Psoas muscle (tissue), 8 donors: ENCODE measurements around the gene UQCC5. TPM values are rescaled to one million over a fixed set of nuclear protein-coding genes. Genes with fewer than 3 reads are reported as not detected.

Experiments
- ATAC-seq, 4 donors: fragments of 200-7000 bp; cut with Tn5 transposase; one replicate each; pipeline ENCODE4 v1.9.1; 2020; ENCODE audit warnings: moderate library complexity in 3 of 4, mild to moderate bottlenecking in 2 of 4
- DNase-seq, 2 donors: peaks; one replicate each; pipeline ENCODE4 v3.0.0-alpha.2; 2020
- H3K27ac ChIP-seq: fragments of 200-600 bp; one replicate; pipeline ENCODE4 v1.8.0; 2022
- H3K27me3 ChIP-seq, 3 donors: fragments of 200-600 bp in 1 of 3; one replicate each; pipeline versions ENCODE4 v1.6.1 to v1.8.0; 2013 to 2022; ENCODE audit warnings: low read length in 2 of 3, mild to moderate bottlenecking in 2 of 3, moderate library complexity in 1 of 3; ENCODE audit not compliant: insufficient read depth in 3 of 3
- H3K36me3 ChIP-seq, 2 donors: fragments of 200-600 bp in 1 of 2; one replicate each; pipeline versions ENCODE4 v1.6.1 to v1.8.0; 2013 to 2022; ENCODE audit warnings: low read depth in 1 of 2, mild to moderate bottlenecking in 1 of 2, moderate library complexity in 1 of 2; ENCODE audit not compliant: insufficient read depth in 1 of 2
- H3K4me1 ChIP-seq: fragments of 200-600 bp; one replicate; pipeline ENCODE4 v1.8.0; 2022
- H3K4me3 ChIP-seq: fragments of 200-600 bp; one replicate; pipeline ENCODE4 v1.8.0; 2022; ENCODE audit warnings: mild to moderate bottlenecking
- H3K9me3 ChIP-seq: fragments of 200-600 bp; one replicate; pipeline ENCODE4 v1.8.0; 2022
- WGBS, 3 donors: extraction: QIAGEN DNeasy Blood & Tissue Kit; methylation state at CpG; one replicate each; pipeline versions ENCODE4 v1.1.6 to v1.1.7; 2013; 5-methylcytosine and 5-hydroxymethylcytosine counted together
- intact Hi-C, 2 donors: fragments of 100-400 bp; cut with DNase I; formaldehyde crosslinking; loops; one replicate each; pipeline versions ENCODE4 v1.11.0 to v1.14.2; 2022
- polyA plus RNA-seq, 3 donors: library from polyadenylated mRNA; stranded (reverse); fragments of 200-250 nt; gene quantifications; one replicate each; pipeline ENCODE4 v1.2.3, GENCODE V29; 2013
- total RNA-seq, 4 donors: library from RNA; stranded (reverse); fragmentation: NEBNext Ultra II Directional in 2 of 4; extraction: Animal tissue kit (Norgen Biotek cat#: 25700) in 2 of 4; gene quantifications; one replicate each; pipeline versions ENCODE4 v1.2.1 to v1.2.4, GENCODE V29; 2021 to 2023
- TF ChIP-seq, protein P1 (sequence below): fragments of 200-600 bp; IDR thresholded peaks from one replicate; pipeline ENCODE4 v1.8.0; 2022; ENCODE audit warnings: antibody characterized with exemption
- donor health status: healthy with polysubstance abuse.
- donor health status: DM: no; HTN: no; CAD: no; lungs with moderate emphysema.
- donor health status: Bipolar disorder and iron deficiency.
- donor health status: healthy.
- donor health status: DM: yes; HTN: yes; CAD: no.
- donor health status: DM: no; HTN: no; CAD: no.
- donor health status: DM: no; HTN: no; CAD: no.
- donor health status: DM: yes; HTN: yes; CAD: no.

UQCC5 gene
- total and polyA plus RNA-seq, 7 donors, result 29.5 to 95.4 (median 32.7) TPM

- Histone ChIP-seq H3K27me3 (no peaks in the 10 kb centered on the region), H3K36me3 (peaks cover 14 to 66% of the 10 kb centered on the region in 2 donors), H3K9me3 (no peaks in the 10 kb centered on the region), H3K27ac (no peak overlapping the region), H3K4me1 (peaks cover 4% of the 10 kb centered on the region), H3K4me3 (no peak overlapping the region)
- ATAC-seq (no peak), DNase-seq (no peak)
- 50 to 88% (median 58%) methylated on average over 6 of the region's 6 CpGs for WGBS, 3 donors
- intact Hi-C loops, result no loop called here
- TF ChIP-seq, protein P1, sequence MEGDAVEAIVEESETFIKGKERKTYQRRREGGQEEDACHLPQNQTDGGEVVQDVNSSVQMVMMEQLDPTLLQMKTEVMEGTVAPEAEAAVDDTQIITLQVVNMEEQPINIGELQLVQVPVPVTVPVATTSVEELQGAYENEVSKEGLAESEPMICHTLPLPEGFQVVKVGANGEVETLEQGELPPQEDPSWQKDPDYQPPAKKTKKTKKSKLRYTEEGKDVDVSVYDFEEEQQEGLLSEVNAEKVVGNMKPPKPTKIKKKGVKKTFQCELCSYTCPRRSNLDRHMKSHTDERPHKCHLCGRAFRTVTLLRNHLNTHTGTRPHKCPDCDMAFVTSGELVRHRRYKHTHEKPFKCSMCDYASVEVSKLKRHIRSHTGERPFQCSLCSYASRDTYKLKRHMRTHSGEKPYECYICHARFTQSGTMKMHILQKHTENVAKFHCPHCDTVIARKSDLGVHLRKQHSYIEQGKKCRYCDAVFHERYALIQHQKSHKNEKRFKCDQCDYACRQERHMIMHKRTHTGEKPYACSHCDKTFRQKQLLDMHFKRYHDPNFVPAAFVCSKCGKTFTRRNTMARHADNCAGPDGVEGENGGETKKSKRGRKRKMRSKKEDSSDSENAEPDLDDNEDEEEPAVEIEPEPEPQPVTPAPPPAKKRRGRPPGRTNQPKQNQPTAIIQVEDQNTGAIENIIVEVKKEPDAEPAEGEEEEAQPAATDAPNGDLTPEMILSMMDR, result no peak
Observed at GRCh38 chr3:52572221-52572620, 35.8 kb downstream of the UQCC5 start.

- H3K27ac ChIP-seq, result no peak overlapping the region
- intact Hi-C loops, result no loop called here
- TF ChIP-seq, protein P1, result no peak
- ATAC-seq, result no peak
- H3K9me3 ChIP-seq, result no peaks in the 10 kb centered on the region
- 88 to 92% (median 91%) methylated on average over 6 of the region's 6 CpGs for WGBS, 3 donors
- H3K27me3 ChIP-seq, result no peaks in the 10 kb centered on the region
- DNase-seq, result no peak
- H3K4me1 ChIP-seq, result peaks cover 4% of the 10 kb centered on the region
- H3K36me3 ChIP-seq, result peaks cover 21 to 72% of the 10 kb centered on the region in 2 donors
- no peak overlapping the region for H3K4me3 ChIP-seq
Observed at GRCh38 chr3:52574056-52574965, 37.9 kb downstream of the UQCC5 start.

Other genes with a start within 250 kb of the UQCC5 start
- 1 to 10 TPM; 3.0 to 7.2 (median 5.7) TPM for gene GLYCTK, start 248.8 kb upstream of the UQCC5 start, total RNA-seq
- gene GLYCTK, start 248.8 kb upstream of the UQCC5 start, polyA plus RNA-seq, result 10 to 100 TPM in 1 of 3 donors, 1 to 10 TPM in 2; 3.1 to 16.5 (median 4.2) TPM
- gene DNAH1, start 220.3 kb upstream of the UQCC5 start, total RNA-seq, result 1 to 10 TPM; 2.4 to 4.1 (median 3.0) TPM
- 1 to 10 TPM in 2 of 3 donors, under 1 TPM in 1; 0.77 to 1.8 (median 1.2) TPM for gene DNAH1, start 220.3 kb upstream of the UQCC5 start, polyA plus RNA-seq
- gene BAP1, start 126.6 kb upstream of the UQCC5 start, total RNA-seq, result 10 to 100 TPM; 61.1 to 78.1 (median 70.7) TPM
- gene BAP1, start 126.6 kb upstream of the UQCC5 start, polyA plus RNA-seq, result 100 to 1,000 TPM in 1 of 3 donors, 10 to 100 TPM in 2; 65.7 to 104 (median 78.9) TPM
- 10 to 100 TPM in 1 of 4 donors, 1 to 10 TPM in 3; 4.2 to 15.5 (median 7.3) TPM for gene PHF7, start 125.9 kb upstream of the UQCC5 start, total RNA-seq
- gene PHF7, start 125.9 kb upstream of the UQCC5 start, polyA plus RNA-seq, result 10 to 100 TPM in 1 of 3 donors, 1 to 10 TPM in 2; 4.2 to 13.4 (median 4.6) TPM
- gene SEMA3G, start 91.5 kb upstream of the UQCC5 start, total RNA-seq, result 10 to 100 TPM in 2 of 4 donors, 1 to 10 TPM in 2; 6.0 to 13.8 (median 9.5) TPM
- gene SEMA3G, start 91.5 kb upstream of the UQCC5 start, polyA plus RNA-seq, result 1 to 10 TPM; 6.2 to 8.8 (median 6.5) TPM
- 1,000 to 10,000 TPM; 5,645 to 6,422 (median 6,257) TPM for gene TNNC1, start 82.6 kb upstream of the UQCC5 start, total RNA-seq
- gene TNNC1, start 82.6 kb upstream of the UQCC5 start, polyA plus RNA-seq, result 1,000 to 10,000 TPM; 4,153 to 7,172 (median 6,558) TPM
- 10 to 100 TPM; 16.7 to 33.4 (median 28.1) TPM for gene NISCH, start 81.0 kb upstream of the UQCC5 start, total RNA-seq
- gene NISCH, start 81.0 kb upstream of the UQCC5 start, polyA plus RNA-seq, result 10 to 100 TPM; 14.3 to 28.8 (median 15.8) TPM
- gene STAB1, start 41.3 kb upstream of the UQCC5 start, total RNA-seq, result 10 to 100 TPM; 29.0 to 47.5 (median 41.9) TPM
- gene STAB1, start 41.3 kb upstream of the UQCC5 start, polyA plus RNA-seq, result 10 to 100 TPM; 15.9 to 27.4 (median 22.5) TPM
- 10 to 100 TPM in 2 of 4 donors, 1 to 10 TPM in 2; 6.8 to 13.7 (median 10.4) TPM for gene NT5DC2, start 2.7 kb upstream of the UQCC5 start, total RNA-seq
- 10 to 100 TPM in 2 of 3 donors, 1 to 10 TPM in 1; 8.8 to 10.5 (median 10.3) TPM for gene NT5DC2, start 2.7 kb upstream of the UQCC5 start, polyA plus RNA-seq
- gene PBRM1, start 149.3 kb downstream of the UQCC5 start, total RNA-seq, result 10 to 100 TPM; 38.0 to 46.7 (median 39.9) TPM
- 10 to 100 TPM in 2 of 3 donors, 1 to 10 TPM in 1; 7.5 to 21.9 (median 12.1) TPM for gene PBRM1, start 149.3 kb downstream of the UQCC5 start, polyA plus RNA-seq
- gene GNL3, start 149.4 kb downstream of the UQCC5 start, total RNA-seq, result 100 to 1,000 TPM in 1 of 4 donors, 10 to 100 TPM in 3; 47.3 to 109 (median 67.9) TPM
- gene GNL3, start 149.4 kb downstream of the UQCC5 start, polyA plus RNA-seq, result 100 to 1,000 TPM in 2 of 3 donors, 10 to 100 TPM in 1; 80.6 to 145 (median 135) TPM
- gene GLT8D1, start 169.2 kb downstream of the UQCC5 start, total RNA-seq, result 10 to 100 TPM; 12.0 to 20.5 (median 19.8) TPM
- 10 to 100 TPM; 16.6 to 40.1 (median 22.2) TPM for gene GLT8D1, start 169.2 kb downstream of the UQCC5 start, polyA plus RNA-seq
- gene SPCS1, start 169.5 kb downstream of the UQCC5 start, total RNA-seq, result 10 to 100 TPM; 55.7 to 85.6 (median 75.3) TPM
- 100 to 1,000 TPM; 108 to 133 (median 116) TPM for gene SPCS1, start 169.5 kb downstream of the UQCC5 start, polyA plus RNA-seq
- gene NEK4, start 234.3 kb downstream of the UQCC5 start, total RNA-seq, result 10 to 100 TPM; 13.8 to 22.1 (median 17.4) TPM
- 10 to 100 TPM in 1 of 3 donors, 1 to 10 TPM in 2; 4.7 to 22.2 (median 5.2) TPM for gene NEK4, start 234.3 kb downstream of the UQCC5 start, polyA plus RNA-seq
- gene ITIH1, start 241.0 kb downstream of the UQCC5 start, total RNA-seq, result not detected
- gene ITIH1, start 241.0 kb downstream of the UQCC5 start, polyA plus RNA-seq, result under 1 TPM in 1 of 3 donors, not detected in 2; 0.03 TPM